K562 (cell line): ENCODE results near the gene RNF181. TPM values are rescaled to one million over a fixed set of nuclear protein-coding genes. Genes with fewer than 3 reads are reported as not detected.

Source experiments
- ARNT ChIP-seq, 2 experiments: fragments of 450-650 bp; IDR thresholded peaks; 2 replicates each; pipeline ENCODE4 v1.6.1; 2016; ENCODE audit warnings: mild to moderate bottlenecking in 1 of 2
- CHD4 ChIP-seq: fragments of 200-600 bp; sonication (generic); IDR thresholded peaks from 3 replicates; pipeline ENCODE4 v1.6.1; 2012; ENCODE audit warnings: low read depth, mild to moderate bottlenecking, mixed read lengths, low read length, inconsistent platforms; ENCODE audit not compliant: insufficient read depth, insufficient replicate concordance, poor library complexity, severe bottlenecking
- ELF2 ChIP-seq: fragments of 250-450 bp; sonication (Bioruptor Pico); IDR thresholded peaks from 2 replicates; pipeline ENCODE4 v1.5.0; 2021; ENCODE audit warnings: mild to moderate bottlenecking
- ILF3 ChIP-seq: fragments of 450-650 bp; IDR thresholded peaks from 2 replicates; pipeline ENCODE4 v1.6.1; 2018; ENCODE audit warnings: antibody characterized with exemption, mild to moderate bottlenecking, moderate library complexity, borderline replicate concordance
- JUNB ChIP-seq: fragments of 450-650 bp; formaldehyde crosslinking; conservative IDR thresholded peaks from 2 replicates; pipeline ENCODE4 v1.4.0; 2020; ENCODE audit warnings: mild to moderate bottlenecking
- NRF1 ChIP-seq, 2 experiments: fragments of 450-650 bp; IDR thresholded peaks in 1 of 2; conservative IDR thresholded peaks in 1 of 2; 2 replicates each; pipeline ENCODE4 v1.6.1; 2014; ENCODE audit warnings: mild to moderate bottlenecking in 2 of 2
- POLR2B ChIP-seq: fragments of 450-650 bp; IDR thresholded peaks from 2 replicates; pipeline ENCODE4 v1.6.1; 2018; ENCODE audit warnings: low read depth; ENCODE audit not compliant: partially characterized antibody
- RBM22 ChIP-seq: fragments of 200-400 bp; formaldehyde crosslinking; IDR thresholded peaks from 2 replicates; pipeline ENCODE4 v1.6.1; 2018; ENCODE audit warnings: low read length, low read depth; ENCODE audit not compliant: poor library complexity, severe bottlenecking
- SIN3A ChIP-seq, 2 experiments: fragments of 150-350 bp in 1 of 2; IDR thresholded peaks; 2 replicates each; pipeline ENCODE4 v1.6.1; 2011 to 2016; ENCODE audit warnings: borderline replicate concordance in 2 of 2, low read depth in 2 of 2, low read length in 2 of 2, mild to moderate bottlenecking in 2 of 2, moderate library complexity in 2 of 2; ENCODE audit not compliant: control insufficient read depth in 1 of 2
- TEAD4 ChIP-seq, 2 experiments: sonication (generic) in 1 of 2; formaldehyde crosslinking in 1 of 2; IDR thresholded peaks; 2 replicates each; pipeline versions ENCODE4 v1.6.1 to v1.8.0; 2012 to 2022; ENCODE audit warnings: borderline replicate concordance in 1 of 2, inconsistent platforms in 1 of 2, low read length in 1 of 2, mild to moderate bottlenecking in 1 of 2, missing genetic modification reagents in 1 of 2
- ZEB2 ChIP-seq: fragments of 450-650 bp; IDR thresholded peaks from 2 replicates; pipeline ENCODE4 v1.6.1; 2016
- ZNF232 ChIP-seq: sonication (generic); formaldehyde crosslinking; IDR thresholded peaks from 2 replicates; pipeline ENCODE4 v1.8.0; 2022; ENCODE audit warnings: mild to moderate bottlenecking, missing genetic modification reagents
- polyA plus RNA-seq, 8 experiments: library from polyadenylated mRNA; depleted of rRNA in 4 of 8; stranded (reverse) in 5 of 8; unstranded in 3 of 8; fragments of >200 nt; fragmentation: Nextera tagmentation in 2 of 8; fragmentation: Illumina TruSeq in 1 of 8; extraction: Ambion mirVana in 2 of 8; extraction: Trizol in 1 of 8; gene quantifications; 2 replicates each; pipeline versions ENCODE4 v1.2.1 to v1.2.3, GENCODE V29; 2011 to 2014; ENCODE audit warnings: inconsistent platforms in 1 of 8, missing spikeins in 1 of 8
- total RNA-seq, 7 experiments: library from RNA; depleted of rRNA in 6 of 7; stranded (reverse); fragments of >200 nt in 6 of 7; fragmentation: Illumina TruSeq in 2 of 7; extraction: Trizol in 2 of 7; gene quantifications; 2 replicates each; pipeline versions ENCODE4 v1.2.1 to v1.2.3, GENCODE V29; 2011 to 2021; ENCODE audit warnings: low replicate concordance in 1 of 7
- TF ChIP-seq, protein P1 (sequence below), 2 experiments: fragments of 450-650 bp; formaldehyde crosslinking in 1 of 2; IDR thresholded peaks; 2 replicates each; pipeline versions ENCODE4 v1.4.0 to v1.6.1; 2014 to 2020; ENCODE audit warnings: mild to moderate bottlenecking in 2 of 2, borderline replicate concordance in 1 of 2, low read depth in 1 of 2
- TF ChIP-seq, protein P2 (sequence below): fragments of 250-450 bp; sonication (Bioruptor Pico); IDR thresholded peaks from 2 replicates; pipeline ENCODE4 v1.8.0; 2022; ENCODE audit warnings: moderate library complexity, mild to moderate bottlenecking, inconsistent platforms
- TF ChIP-seq, protein P3 (sequence below): sonication (generic); formaldehyde crosslinking; IDR thresholded peaks from 2 replicates; pipeline ENCODE4 v1.4.0; 2020; ENCODE audit warnings: mild to moderate bottlenecking, missing genetic modification reagents

The RNF181 gene
- total and polyA plus RNA-seq, 9 of the 15 experiments (the other 6 are each of a cell fraction or from before 2014, with no cell fraction given), result 139 to 492 (median 253) TPM

DNA sequence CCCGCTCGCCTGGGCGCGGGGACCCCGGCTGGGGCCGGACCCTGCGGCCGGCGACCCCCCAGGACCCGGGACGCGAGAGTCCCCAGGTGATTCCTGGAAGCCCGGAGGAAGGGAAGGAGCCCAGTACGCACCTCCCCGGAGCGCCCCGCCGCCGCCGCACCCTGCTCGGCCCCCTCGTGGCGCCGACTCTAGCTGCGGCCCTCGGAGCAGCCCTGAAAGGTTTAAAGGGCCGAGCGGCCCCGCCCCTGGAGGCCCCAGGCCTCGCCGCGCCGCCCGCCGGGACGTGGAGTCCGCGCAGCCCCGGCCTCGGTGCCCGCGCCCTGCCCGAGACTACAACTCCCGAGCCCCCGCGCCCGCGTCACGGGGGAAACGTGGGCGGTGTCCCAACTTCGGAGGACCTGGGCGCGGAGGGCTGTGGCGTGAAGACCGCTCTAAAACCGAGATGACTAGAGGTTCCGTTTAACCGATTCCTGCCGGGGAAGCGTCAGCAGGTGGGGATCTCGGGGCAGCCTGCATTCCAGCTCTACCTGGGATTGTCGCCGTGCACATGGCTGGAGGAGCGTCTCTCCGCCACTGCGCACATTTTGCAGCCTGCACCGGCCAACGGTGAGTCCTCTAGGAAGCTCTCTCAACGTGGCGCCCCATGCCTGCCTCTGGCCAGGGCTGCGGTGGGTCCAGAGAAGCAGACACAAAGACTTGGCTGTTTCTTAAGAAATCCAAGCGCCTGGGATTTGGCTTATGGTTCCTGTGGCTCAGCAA, 7.1 kb downstream of the RNF181 start, which contains the start of gene TMEM150A (continued):
- TF ChIP-seq, protein P1, sequence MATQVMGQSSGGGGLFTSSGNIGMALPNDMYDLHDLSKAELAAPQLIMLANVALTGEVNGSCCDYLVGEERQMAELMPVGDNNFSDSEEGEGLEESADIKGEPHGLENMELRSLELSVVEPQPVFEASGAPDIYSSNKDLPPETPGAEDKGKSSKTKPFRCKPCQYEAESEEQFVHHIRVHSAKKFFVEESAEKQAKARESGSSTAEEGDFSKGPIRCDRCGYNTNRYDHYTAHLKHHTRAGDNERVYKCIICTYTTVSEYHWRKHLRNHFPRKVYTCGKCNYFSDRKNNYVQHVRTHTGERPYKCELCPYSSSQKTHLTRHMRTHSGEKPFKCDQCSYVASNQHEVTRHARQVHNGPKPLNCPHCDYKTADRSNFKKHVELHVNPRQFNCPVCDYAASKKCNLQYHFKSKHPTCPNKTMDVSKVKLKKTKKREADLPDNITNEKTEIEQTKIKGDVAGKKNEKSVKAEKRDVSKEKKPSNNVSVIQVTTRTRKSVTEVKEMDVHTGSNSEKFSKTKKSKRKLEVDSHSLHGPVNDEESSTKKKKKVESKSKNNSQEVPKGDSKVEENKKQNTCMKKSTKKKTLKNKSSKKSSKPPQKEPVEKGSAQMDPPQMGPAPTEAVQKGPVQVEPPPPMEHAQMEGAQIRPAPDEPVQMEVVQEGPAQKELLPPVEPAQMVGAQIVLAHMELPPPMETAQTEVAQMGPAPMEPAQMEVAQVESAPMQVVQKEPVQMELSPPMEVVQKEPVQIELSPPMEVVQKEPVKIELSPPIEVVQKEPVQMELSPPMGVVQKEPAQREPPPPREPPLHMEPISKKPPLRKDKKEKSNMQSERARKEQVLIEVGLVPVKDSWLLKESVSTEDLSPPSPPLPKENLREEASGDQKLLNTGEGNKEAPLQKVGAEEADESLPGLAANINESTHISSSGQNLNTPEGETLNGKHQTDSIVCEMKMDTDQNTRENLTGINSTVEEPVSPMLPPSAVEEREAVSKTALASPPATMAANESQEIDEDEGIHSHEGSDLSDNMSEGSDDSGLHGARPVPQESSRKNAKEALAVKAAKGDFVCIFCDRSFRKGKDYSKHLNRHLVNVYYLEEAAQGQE (IDR thresholded peaks at IDR 0.05; ENCODE audit: borderline replicate concordance), result peak; percentile 36; the same call in 1 of the 2 replicates
- TF ChIP-seq, protein P1 (CRISPR knock-in tag; IDR thresholded peaks at IDR 0.05; ENCODE audit: low read depth), result no peak; the same call in 1 of the 2 replicates
- TF ChIP-seq ILF3 (peak; percentile 86; the same call in 1 of the 2 replicates), RBM22 (peak; percentile 37), NRF1 (conservative IDR thresholded peaks at IDR 0.05 in 1 of 2, IDR thresholded peaks at IDR 0.05 in 1 of 2) (peak; percentile 83 to 85), CHD4 (no peak), TEAD4 (IDR thresholded peaks at IDR 0.05; ENCODE audit: low read length) (no peak), TEAD4 (CRISPR knock-in tag; IDR thresholded peaks at IDR 0.05; ENCODE audit: borderline replicate concordance) (no peak), ZNF232 (CRISPR knock-in tag) (0 out of 2 replicates have a peak, but pooled peaks have one; percentile 47), JUNB (no peak), ELF2 (CRISPR knock-in tag) (0 out of 2 replicates have a peak, but pooled peaks have one; percentile 27), SIN3A (IDR thresholded peaks at IDR 0.05; ENCODE audit: borderline replicate concordance in 2 of 2, control insufficient read depth in 1 of 2, low read depth in 2 of 2, low read length in 2 of 2) (peak; percentile 99), ARNT (IDR thresholded peaks at IDR 0.05) (no peak), POLR2B (no peak), ZEB2 (no peak)
- TF ChIP-seq, protein P2, sequence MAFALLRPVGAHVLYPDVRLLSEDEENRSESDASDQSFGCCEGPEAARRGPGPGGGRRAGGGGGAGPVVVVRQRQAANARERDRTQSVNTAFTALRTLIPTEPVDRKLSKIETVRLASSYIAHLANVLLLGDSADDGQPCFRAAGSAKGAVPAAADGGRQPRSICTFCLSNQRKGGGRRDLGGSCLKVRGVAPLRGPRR (CRISPR knock-in tag), result no peak
- TF ChIP-seq, protein P3, sequence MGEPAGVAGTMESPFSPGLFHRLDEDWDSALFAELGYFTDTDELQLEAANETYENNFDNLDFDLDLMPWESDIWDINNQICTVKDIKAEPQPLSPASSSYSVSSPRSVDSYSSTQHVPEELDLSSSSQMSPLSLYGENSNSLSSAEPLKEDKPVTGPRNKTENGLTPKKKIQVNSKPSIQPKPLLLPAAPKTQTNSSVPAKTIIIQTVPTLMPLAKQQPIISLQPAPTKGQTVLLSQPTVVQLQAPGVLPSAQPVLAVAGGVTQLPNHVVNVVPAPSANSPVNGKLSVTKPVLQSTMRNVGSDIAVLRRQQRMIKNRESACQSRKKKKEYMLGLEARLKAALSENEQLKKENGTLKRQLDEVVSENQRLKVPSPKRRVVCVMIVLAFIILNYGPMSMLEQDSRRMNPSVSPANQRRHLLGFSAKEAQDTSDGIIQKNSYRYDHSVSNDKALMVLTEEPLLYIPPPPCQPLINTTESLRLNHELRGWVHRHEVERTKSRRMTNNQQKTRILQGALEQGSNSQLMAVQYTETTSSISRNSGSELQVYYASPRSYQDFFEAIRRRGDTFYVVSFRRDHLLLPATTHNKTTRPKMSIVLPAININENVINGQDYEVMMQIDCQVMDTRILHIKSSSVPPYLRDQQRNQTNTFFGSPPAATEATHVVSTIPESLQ, result peak; percentile 78; the same call in 1 of the 2 replicates
